ENCODE data around the gene REXO2.

DNA sequence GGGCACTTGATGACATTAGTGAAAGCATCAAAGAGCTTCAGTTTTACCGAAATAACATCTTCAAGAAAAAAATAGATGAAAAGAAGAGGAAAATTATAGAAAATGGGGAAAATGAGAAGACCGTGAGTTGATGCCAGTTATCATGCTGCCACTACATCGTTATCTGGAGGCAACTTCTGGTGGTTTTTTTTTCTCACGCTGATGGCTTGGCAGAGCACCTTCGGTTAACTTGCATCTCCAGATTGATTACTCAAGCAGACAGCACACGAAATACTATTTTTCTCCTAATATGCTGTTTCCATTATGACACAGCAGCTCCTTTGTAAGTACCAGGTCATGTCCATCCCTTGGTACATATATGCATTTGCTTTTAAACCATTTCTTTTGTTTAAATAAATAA lies 10.6 kb downstream of the REXO2 start:
- TF ChIP-seq, protein P1, sequence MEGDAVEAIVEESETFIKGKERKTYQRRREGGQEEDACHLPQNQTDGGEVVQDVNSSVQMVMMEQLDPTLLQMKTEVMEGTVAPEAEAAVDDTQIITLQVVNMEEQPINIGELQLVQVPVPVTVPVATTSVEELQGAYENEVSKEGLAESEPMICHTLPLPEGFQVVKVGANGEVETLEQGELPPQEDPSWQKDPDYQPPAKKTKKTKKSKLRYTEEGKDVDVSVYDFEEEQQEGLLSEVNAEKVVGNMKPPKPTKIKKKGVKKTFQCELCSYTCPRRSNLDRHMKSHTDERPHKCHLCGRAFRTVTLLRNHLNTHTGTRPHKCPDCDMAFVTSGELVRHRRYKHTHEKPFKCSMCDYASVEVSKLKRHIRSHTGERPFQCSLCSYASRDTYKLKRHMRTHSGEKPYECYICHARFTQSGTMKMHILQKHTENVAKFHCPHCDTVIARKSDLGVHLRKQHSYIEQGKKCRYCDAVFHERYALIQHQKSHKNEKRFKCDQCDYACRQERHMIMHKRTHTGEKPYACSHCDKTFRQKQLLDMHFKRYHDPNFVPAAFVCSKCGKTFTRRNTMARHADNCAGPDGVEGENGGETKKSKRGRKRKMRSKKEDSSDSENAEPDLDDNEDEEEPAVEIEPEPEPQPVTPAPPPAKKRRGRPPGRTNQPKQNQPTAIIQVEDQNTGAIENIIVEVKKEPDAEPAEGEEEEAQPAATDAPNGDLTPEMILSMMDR (conservative IDR thresholded peaks at IDR 0.05; ENCODE audit: low read length) = no peak
- TF ChIP-seq EZH2phosphoT487 (IDR thresholded peaks at IDR 0.05; ENCODE audit: borderline replicate concordance, low read depth, low read length) = no peak
